ENCODE data around the gene GCNT2. TPM values are rescaled to one million over a fixed set of nuclear protein-coding genes. Genes with fewer than 3 reads are reported as not detected.

The GCNT2 gene
- total and polyA plus RNA-seq, 2 of the 8 experiments (the other 6 are each of a cell fraction or from before 2014, with no cell fraction given), result 19.3 to 52.5 TPM

- Histone ChIP-seq H3K4me2 (ENCODE audit: insufficient read depth in 1 of 2, low read depth in 2 of 2, low read length in 2 of 2) (no peak overlapping the region), H3K4me3 (ENCODE audit: extremely low read depth in 1 of 4, insufficient read depth in 2 of 4, low read depth in 3 of 4, low read length in 4 of 4) (no peak overlapping the region), H3K23ac (ENCODE audit: insufficient read length) (no peak overlapping the region), H3K23me2 (ENCODE audit: low read depth, low read length) (no peaks in the 10 kb centered on the region), H2BK15ac (ENCODE audit: low read length) (no peak overlapping the region), H4K8ac (ENCODE audit: extremely low read depth, insufficient read depth, low read length) (no peak overlapping the region), H4K5ac (ENCODE audit: insufficient read length, low read depth, low read length) (no peak overlapping the region), H3K14ac (ENCODE audit: insufficient read length) (no peak overlapping the region), H2BK120ac (replicated peaks; ENCODE audit: low read depth, low read length) (no peak overlapping the region), H3K4ac (replicated peaks; ENCODE audit: insufficient read length, low read depth, low read length) (no peak overlapping the region), H3K4me1 (replicated peaks in 1 of 4; ENCODE audit: control insufficient read depth in 3 of 4, insufficient read depth in 4 of 4, low read length in 3 of 4) (no peaks in the 10 kb centered on the region), H2BK12ac (ENCODE audit: low read depth, low read length) (no peak overlapping the region), H3K9me3 (ENCODE audit: insufficient read depth in 2 of 2, low read depth in 1 of 2, low read length in 1 of 2) (no peaks in the 10 kb centered on the region), H2AK5ac (ENCODE audit: low read depth, low read length) (no peak overlapping the region), H3K79me1 (ENCODE audit: low read depth, low read length) (no peaks in the 10 kb centered on the region), H2AFZ (ENCODE audit: low read length) (no peak overlapping the region), H4K91ac (replicated peaks; ENCODE audit: insufficient read length, low read length) (no peak overlapping the region), H3K27me3 (replicated peaks in 1 of 4; ENCODE audit: control insufficient read depth in 3 of 4, extremely low read depth in 1 of 4, insufficient read depth in 3 of 4, low read length in 3 of 4) (no peaks in the 10 kb centered on the region), H4K20me1 (replicated peaks in 1 of 2; ENCODE audit: control insufficient read depth in 1 of 2, insufficient read depth in 2 of 2, low read length in 2 of 2) (no peaks in the 10 kb centered on the region), H3K18ac (ENCODE audit: extremely low read depth, low read length) (no peak overlapping the region), H3K9ac (replicated peaks in 1 of 4; ENCODE audit: extremely low read depth in 1 of 4, low read depth in 3 of 4, low read length in 3 of 4) (no peak overlapping the region), H3K36me3 (ENCODE audit: control insufficient read depth in 2 of 4, insufficient read depth in 4 of 4, low read length in 3 of 4) (peaks cover 6 to 70% (median 43%) of the 10 kb centered on the region in 4 experiments; a peak in 7 of 8 replicates), H3K79me2 (ENCODE audit: control insufficient read depth in 1 of 2, insufficient read depth in 2 of 2, low read length in 2 of 2) (peaks cover 0 to 5% of the 10 kb centered on the region in 2 experiments; a peak in 1 of 4 replicates), H3K27ac (ENCODE audit: low read depth, low read length) (no peak overlapping the region), H2BK5ac (ENCODE audit: low read depth, low read length) (no peak overlapping the region), H3K56ac (replicated peaks; ENCODE audit: insufficient read length, low read depth, low read length) (no peak overlapping the region), H2BK20ac (ENCODE audit: low read length) (no peak overlapping the region)
- WGBS, 2 experiments (ENCODE audit: extremely low coverage in 1 of 2, insufficient coverage in 1 of 2, insufficient read length in 1 of 2, insufficient replicate concordance in 2 of 2, low coverage in 1 of 2, low lambda C conversion rate in 2 of 2, missing lambda C conversion rate in 1 of 2), result 95% methylated on average over 5 of the region's 5 CpGs; no CpG with 5 or more reads in 1 of the 2 experiments
- ChIA-PET CTCF (ENCODE audit: partially characterized antibody) (interaction anchor here (1.2 to 1.9 kb wide), 2 partner anchors 10 to 146 kb away, joined by 3 to 6 read pairs; no protein-coding TSS in a partner anchor), POLR2A (ENCODE audit: partially characterized antibody) (interaction anchor here (1.0 to 1.4 kb wide), 2 partner anchors 12 to 35 kb away, joined by 3 to 4 read pairs; no protein-coding TSS in a partner anchor)
- no peak for DNase-seq (ENCODE audit: low read depth in 1 of 2, low spot score in 2 of 2)
- FAIRE-seq, result no peak
- TF ChIP-seq YY1 (IDR thresholded peaks at IDR 0.05; ENCODE audit: low read depth, low read length) (no peak), RBBP5 (IDR thresholded peaks at IDR 0.05; ENCODE audit: borderline replicate concordance, low read depth, low read length) (no peak), NANOG (IDR thresholded peaks at IDR 0.05; ENCODE audit: insufficient read depth, low read depth, low read length, poor library complexity, severe bottlenecking) (no peak)
Observed at GRCh38 chr6:10624836-10625235, 103.7 kb downstream of the GCNT2 start.
